Measurements from ENCODE around the gene CACNB4. TPM values are rescaled to one million over a fixed set of nuclear protein-coding genes. Genes with fewer than 3 reads are reported as not detected.
A peak's percentile ranks its signal among the peaks of the same experiment; 100 is the strongest.

The CACNB4 gene
- total RNA-seq, 4 donors from 2014 or later, result 0.20 to 1.6 (median 0.90) TPM

DNA sequence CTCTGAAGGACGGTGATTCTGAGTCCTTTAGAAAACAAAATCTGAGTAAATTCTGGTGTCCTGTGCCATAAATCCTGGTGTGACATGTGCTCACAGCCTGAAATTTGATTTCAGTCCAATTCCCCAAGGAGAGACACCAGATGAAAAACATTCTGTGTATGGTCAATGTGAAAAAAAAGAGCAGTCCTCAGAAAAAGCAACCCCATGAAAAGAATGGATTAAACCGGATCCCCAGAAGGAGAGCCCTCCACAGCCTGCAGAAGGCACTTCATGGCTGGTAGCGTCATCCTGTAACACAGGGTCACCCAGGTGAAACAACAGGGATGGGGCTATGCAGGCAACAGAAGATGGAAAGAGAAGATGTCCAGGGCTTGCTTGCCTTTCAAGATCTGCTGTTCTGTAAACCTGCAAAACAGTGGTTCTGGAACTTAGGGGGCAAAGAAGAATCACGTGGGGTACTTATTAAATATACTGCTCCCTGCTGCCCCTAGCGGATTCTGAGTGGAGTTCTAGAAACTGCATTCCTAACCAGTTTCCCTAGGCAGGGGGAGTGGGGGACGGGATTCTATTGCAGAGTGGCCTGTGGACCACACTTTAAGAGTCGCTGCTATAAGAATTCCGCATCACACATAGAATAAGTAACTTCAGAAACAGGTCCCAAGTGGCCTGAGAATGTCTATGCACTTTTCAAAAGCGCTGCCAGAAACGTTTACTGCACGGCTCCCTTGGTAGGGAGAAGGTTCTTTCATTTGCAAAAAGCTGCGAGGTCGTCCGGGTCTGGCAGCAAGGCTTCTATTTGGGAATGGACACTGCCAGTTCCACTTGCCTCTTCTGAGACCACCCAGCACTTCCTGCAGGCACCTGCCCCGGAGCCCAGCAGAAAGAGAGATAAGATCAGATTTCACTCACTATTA lies 151.7 kb downstream of the CACNB4 start:
- Histone ChIP-seq H3K36me3 (no peaks in the 10 kb centered on the region), H3K4me3 (peak overlapping the region in 1 of 4 donors; percentile 16), H3K4me1 (no peaks in the 10 kb centered on the region), H3K27ac (peak overlapping the region in 1 of 4 donors; percentile 39), H3K9me3 (peaks cover 0 to 4% of the 10 kb centered on the region in 2 donors), H3K27me3 (no peaks in the 10 kb centered on the region)
- TF ChIP-seq EP300 (IDR thresholded peaks at IDR 0.05; ENCODE audit: low read depth) (no peak), POLR2A (IDR thresholded peaks at IDR 0.05) (no peak)
- TF ChIP-seq, protein P1, sequence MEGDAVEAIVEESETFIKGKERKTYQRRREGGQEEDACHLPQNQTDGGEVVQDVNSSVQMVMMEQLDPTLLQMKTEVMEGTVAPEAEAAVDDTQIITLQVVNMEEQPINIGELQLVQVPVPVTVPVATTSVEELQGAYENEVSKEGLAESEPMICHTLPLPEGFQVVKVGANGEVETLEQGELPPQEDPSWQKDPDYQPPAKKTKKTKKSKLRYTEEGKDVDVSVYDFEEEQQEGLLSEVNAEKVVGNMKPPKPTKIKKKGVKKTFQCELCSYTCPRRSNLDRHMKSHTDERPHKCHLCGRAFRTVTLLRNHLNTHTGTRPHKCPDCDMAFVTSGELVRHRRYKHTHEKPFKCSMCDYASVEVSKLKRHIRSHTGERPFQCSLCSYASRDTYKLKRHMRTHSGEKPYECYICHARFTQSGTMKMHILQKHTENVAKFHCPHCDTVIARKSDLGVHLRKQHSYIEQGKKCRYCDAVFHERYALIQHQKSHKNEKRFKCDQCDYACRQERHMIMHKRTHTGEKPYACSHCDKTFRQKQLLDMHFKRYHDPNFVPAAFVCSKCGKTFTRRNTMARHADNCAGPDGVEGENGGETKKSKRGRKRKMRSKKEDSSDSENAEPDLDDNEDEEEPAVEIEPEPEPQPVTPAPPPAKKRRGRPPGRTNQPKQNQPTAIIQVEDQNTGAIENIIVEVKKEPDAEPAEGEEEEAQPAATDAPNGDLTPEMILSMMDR (IDR thresholded peaks at IDR 0.05), result peak in 4 of 5 experiments; percentile 18 to 44 (median 35)
- in situ Hi-C loops (cut with MboI; ENCODE audit: low pct_ligation_motif_present in 1 of 4, low pct_unique_long_range_greater_than_20kb in 1 of 4, low sequenced_read_pairs in 3 of 4) (no loop called here), intact Hi-C loops (cut with DNase I; ENCODE audit: low total_unique reads) (no loop called here)
- 58 to 84% methylated on average over 3 to 15 of the region's 15 CpGs for WGBS, 2 donors (ENCODE audit: low coverage in 1 of 2)
- peak; percentile 12 for DNase-seq

GRCh38 chr2:151946250-151946884 lies 152.5 kb downstream of the CACNB4 start:
- H3K27me3 ChIP-seq, result no peaks in the 10 kb centered on the region
- no peak overlapping the region for H3K4me3 ChIP-seq
- H3K9me3 ChIP-seq, result peaks cover 0 to 4% of the 10 kb centered on the region in 2 donors
- no peak for TF ChIP-seq POLR2AphosphoS5 (IDR thresholded peaks at IDR 0.05)
- H3K4me1 ChIP-seq, result no peaks in the 10 kb centered on the region
- H3K27ac ChIP-seq, result no peak overlapping the region
- DNase-seq, result no peak
- in situ Hi-C loops (cut with MboI; ENCODE audit: low pct_ligation_motif_present in 1 of 4, low pct_unique_long_range_greater_than_20kb in 1 of 4, low sequenced_read_pairs in 3 of 4) (no loop called here), intact Hi-C loops (cut with DNase I; ENCODE audit: low total_unique reads) (no loop called here)
- H3K36me3 ChIP-seq, result no peaks in the 10 kb centered on the region
- 72 to 80% methylated on average over 5 to 6 of the region's 6 CpGs for WGBS, 2 donors (ENCODE audit: low coverage in 1 of 2)

GRCh38 chr2:151945602-151946001 lies 153.2 kb downstream of the CACNB4 start:
- DNase-seq, result no peak
- WGBS, 2 donors (ENCODE audit: low coverage in 1 of 2), result 92 to 98% methylated on average over 7 of the region's 7 CpGs
- no peaks in the 10 kb centered on the region for H3K27me3 ChIP-seq
- H3K36me3 ChIP-seq, result no peaks in the 10 kb centered on the region
- H3K4me3 ChIP-seq, result no peak overlapping the region
- H3K9me3 ChIP-seq, result peaks cover 0 to 4% of the 10 kb centered on the region in 2 donors
- no peaks in the 10 kb centered on the region for H3K4me1 ChIP-seq
- in situ Hi-C loops (cut with MboI; ENCODE audit: low pct_ligation_motif_present in 1 of 4, low pct_unique_long_range_greater_than_20kb in 1 of 4, low sequenced_read_pairs in 3 of 4), result no loop called here
- no peak overlapping the region for H3K27ac ChIP-seq
- TF ChIP-seq, protein P1 (IDR thresholded peaks at IDR 0.05), result no peak
- TF ChIP-seq EP300 (IDR thresholded peaks at IDR 0.05; ENCODE audit: low read depth) (no peak), POLR2AphosphoS5 (IDR thresholded peaks at IDR 0.05) (no peak), POLR2A (IDR thresholded peaks at IDR 0.05) (no peak)
- intact Hi-C loops (cut with DNase I; ENCODE audit: low total_unique reads), result no loop called here

DNA sequence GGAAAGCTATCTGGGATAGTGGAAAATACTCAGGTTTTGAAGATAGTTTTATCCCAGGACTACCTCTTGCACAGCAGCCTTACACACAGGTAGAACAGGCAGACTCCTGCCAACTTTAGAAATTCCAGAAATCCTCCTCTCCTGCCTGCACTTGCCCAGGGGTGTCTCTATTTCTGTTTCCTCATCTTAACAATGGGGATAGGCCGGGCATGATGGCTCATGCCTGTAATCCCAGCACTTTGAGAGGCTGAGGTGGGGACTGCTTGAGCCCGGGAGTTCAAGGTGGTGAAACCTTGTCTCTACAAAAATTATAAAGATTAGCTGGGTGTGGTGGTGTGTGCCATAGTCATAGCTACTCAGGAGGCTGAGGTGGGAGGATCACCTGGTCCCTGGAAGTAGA lies 153.7 kb downstream of the CACNB4 start:
- 92 to 100% methylated on average over 1 to 2 of the region's 2 CpGs for WGBS, 2 donors (ENCODE audit: low coverage in 1 of 2)
- in situ Hi-C loops (cut with MboI; ENCODE audit: low pct_ligation_motif_present in 1 of 4, low pct_unique_long_range_greater_than_20kb in 1 of 4, low sequenced_read_pairs in 3 of 4) (no loop called here), intact Hi-C loops (cut with DNase I; ENCODE audit: low total_unique reads) (no loop called here)
- no peak for DNase-seq
- no peaks in the 10 kb centered on the region for H3K36me3 ChIP-seq
- peaks cover 0 to 4% of the 10 kb centered on the region in 2 donors for H3K9me3 ChIP-seq
- TF ChIP-seq, protein P1 (IDR thresholded peaks at IDR 0.05), result no peak
- TF ChIP-seq POLR2A (IDR thresholded peaks at IDR 0.05) (no peak), EP300 (IDR thresholded peaks at IDR 0.05; ENCODE audit: low read depth) (no peak), POLR2AphosphoS5 (IDR thresholded peaks at IDR 0.05) (no peak)
- H3K4me3 ChIP-seq, result no peak overlapping the region
- H3K27me3 ChIP-seq, result no peaks in the 10 kb centered on the region
- no peaks in the 10 kb centered on the region for H3K4me1 ChIP-seq
- H3K27ac ChIP-seq, result no peak overlapping the region
